AG09319 (cell line): Measurements from ENCODE around the gene CDC26.
"Not testable (repeated sequence)": the region's sequence is repeated elsewhere in the genome, so short reads cannot be mapped to it uniquely, and the experiment has no call there.

Experiments used
- DNase-seq: peaks from one replicate; pipeline ENCODE4 v3.0.0-alpha.2; 2010; ENCODE audit warnings: low read depth; ENCODE audit errors: extremely low read depth
- TF ChIP-seq, protein P1 (sequence below): IDR thresholded peaks from 2 replicates; pipeline ENCODE4 v1.5.1; 2011; ENCODE audit warnings: low read depth, mild to moderate bottlenecking, inconsistent platforms, low read length, moderate library complexity

CDC26 gene

DNA sequence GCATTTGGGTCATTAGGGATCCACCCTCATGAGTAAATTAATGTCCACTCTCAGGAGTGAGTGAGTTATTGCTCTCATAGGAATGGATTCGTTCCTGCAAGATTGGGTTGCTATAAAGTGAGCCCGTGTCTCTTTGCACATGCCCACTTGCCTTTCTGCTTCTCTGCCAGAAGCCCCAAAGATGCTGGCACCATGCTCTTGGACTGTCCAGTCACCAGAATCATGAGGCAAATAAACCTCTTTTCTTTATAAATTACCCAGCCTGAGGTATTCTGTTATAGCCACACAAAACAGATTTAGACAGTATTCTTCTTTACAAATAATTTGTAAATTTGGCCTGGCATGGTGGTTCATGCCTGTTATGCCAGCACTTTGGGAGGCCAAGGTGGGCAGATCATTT is 24.6 kb downstream of the CDC26 start:
- DNase-seq = no peak
- TF ChIP-seq, protein P1, sequence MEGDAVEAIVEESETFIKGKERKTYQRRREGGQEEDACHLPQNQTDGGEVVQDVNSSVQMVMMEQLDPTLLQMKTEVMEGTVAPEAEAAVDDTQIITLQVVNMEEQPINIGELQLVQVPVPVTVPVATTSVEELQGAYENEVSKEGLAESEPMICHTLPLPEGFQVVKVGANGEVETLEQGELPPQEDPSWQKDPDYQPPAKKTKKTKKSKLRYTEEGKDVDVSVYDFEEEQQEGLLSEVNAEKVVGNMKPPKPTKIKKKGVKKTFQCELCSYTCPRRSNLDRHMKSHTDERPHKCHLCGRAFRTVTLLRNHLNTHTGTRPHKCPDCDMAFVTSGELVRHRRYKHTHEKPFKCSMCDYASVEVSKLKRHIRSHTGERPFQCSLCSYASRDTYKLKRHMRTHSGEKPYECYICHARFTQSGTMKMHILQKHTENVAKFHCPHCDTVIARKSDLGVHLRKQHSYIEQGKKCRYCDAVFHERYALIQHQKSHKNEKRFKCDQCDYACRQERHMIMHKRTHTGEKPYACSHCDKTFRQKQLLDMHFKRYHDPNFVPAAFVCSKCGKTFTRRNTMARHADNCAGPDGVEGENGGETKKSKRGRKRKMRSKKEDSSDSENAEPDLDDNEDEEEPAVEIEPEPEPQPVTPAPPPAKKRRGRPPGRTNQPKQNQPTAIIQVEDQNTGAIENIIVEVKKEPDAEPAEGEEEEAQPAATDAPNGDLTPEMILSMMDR = no peak

DNA sequence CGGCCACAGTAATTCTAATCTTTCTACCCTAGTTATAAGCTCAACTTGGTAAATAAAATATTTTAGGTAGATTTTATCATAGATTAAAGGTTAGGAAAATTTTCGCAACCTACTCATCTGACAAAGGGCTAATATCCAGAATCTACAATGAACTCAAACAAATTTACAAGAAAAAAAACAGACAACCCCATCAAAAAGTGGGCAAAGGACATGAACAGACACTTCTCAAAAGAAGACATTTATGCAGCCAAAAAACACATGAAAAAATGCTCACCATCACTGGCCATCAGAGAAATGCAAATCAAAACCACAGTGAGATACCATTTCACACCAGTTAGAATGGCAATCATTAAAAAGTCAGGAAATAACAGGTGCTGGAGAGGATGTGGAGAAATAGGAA is 25.7 kb downstream of the CDC26 start:
- not testable (repeated sequence) for DNase-seq

DNA sequence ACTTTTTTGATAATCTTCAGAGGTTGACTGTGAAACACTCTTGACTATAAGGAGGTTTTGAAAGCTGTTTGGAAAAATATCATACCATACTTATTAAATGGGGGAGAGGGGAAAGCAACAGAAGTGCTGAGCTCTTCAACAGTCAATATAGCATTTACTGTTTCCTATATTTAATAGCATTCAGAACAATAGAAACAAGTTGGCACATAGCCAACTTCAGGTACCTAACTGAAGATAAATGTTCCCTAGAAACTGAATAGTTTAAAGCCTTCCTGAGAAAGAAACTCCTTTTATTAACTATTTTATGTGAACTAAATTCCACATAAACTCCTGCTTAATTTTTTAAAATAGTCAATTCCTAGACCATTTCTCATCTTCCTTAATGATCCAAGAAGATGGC is 27.7 kb downstream of the CDC26 start:
- no peak for DNase-seq
- TF ChIP-seq, protein P1 = no peak

DNA sequence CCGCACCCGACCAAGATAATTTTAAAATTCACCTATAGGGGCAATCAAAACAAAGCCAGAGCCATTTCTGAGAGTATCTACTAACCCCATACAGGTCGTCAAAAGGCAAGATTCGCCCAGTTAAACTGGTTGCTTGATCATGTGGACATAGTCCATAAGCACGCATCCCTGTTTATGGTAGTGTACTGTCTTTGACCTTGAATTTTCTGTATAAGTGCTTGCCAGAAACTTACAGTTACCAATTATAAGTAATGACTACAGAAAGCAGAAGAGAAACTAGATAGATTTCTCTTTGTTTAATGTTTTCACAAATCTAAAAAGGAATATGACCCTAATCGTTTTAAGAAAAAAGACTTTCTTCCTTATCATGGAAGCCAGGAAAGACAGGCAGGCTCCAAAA is 28.4 kb downstream of the CDC26 start:
- DNase-seq = no peak
- TF ChIP-seq, protein P1 = no peak

DNA sequence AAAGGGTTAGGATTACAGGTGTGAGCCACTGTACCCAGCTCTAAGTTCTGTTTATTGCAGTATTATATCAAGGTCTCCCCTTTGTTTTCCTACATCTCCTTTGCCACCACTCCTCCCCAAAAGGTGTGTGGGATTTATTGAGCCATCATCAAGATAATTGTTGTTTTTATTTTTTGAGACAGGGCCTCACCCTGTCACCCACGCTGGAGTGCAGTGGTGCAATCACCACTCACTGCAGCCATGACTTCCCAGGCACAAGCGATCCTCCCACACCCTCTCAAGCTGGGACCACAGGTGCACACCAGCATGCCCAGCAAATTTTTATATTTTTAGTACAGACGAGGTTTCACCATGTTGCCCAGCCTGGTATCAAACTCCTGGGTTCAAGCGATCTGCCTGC is 29.5 kb downstream of the CDC26 start:
- TF ChIP-seq, protein P1 = no peak
- no peak for DNase-seq

DNA sequence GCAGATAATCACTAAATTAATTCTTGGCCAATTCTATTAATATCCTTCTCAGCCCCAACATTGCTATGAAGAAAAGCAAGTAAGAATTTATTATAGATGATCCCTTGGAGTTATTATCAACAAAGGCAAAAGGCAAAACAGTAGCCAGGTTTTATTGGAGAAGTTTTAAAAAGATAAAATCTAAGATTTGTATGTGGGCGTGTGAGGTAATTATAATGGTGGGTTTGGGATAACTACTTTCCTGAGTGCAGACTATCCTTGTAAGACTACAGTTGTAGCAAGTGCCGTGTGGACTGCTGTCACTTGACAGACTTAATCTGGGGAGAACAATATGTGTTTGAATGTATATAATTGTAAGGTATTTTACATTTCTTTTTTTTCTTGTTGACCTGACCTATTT is 30.8 kb downstream of the CDC26 start:
- DNase-seq = no peak
- TF ChIP-seq, protein P1 = no peak

DNA sequence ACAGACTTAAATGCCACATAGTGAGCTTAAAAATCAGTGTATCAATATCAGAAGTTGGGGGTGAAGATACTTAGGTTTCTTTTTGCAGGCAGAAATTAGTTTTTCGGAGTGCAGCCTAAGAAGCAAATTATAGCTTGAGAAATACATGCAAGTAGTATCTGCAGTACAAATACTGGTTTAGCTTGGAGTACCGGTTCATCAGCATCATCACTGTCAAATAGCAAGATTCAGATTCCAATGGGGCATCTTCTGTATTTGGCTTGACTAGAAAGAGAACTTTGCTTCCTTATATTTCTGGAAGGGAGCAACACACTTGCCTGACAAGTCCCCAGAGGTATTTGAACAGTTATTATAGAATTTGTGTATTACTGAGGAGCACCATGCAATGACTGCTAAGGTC is 34.2 kb downstream of the CDC26 start:
- TF ChIP-seq, protein P1 = no peak
- no peak for DNase-seq

DNA sequence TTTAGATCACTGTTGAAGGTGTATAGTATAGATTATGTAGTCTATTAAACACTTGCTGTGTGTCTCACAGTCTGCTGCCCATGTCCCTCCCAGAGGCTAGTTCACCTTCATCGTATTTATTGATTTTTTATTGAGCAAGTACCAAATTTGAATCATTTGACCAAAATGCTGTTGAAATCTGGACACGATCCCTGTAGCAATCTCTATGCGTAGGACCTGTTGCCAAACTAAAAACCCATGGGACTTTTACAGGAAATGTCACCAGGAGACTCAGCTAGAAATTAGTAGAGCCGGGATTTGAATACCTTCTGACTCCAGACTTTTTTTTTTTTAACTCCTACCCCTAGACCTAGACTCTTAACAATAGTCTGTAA is 36.5 kb downstream of the CDC26 start:
- TF ChIP-seq, protein P1 = no peak
- DNase-seq = no peak
